Lower leg skin (tissue), 3 donors: Measurements from ENCODE around the gene MYOD1.

Experiments used
- POLR2A ChIP-seq, 2 donors: fragments of 450-650 bp; IDR thresholded peaks; one replicate each; pipeline ENCODE4 v1.6.1; 2016 to 2017; ENCODE audit warnings: antibody characterized with exemption in 2 of 2, mild to moderate bottlenecking in 1 of 2, moderate library complexity in 1 of 2
- TF ChIP-seq, protein P1 (sequence below), 3 donors: fragments of 450-650 bp; IDR thresholded peaks; one replicate each; pipeline ENCODE4 v1.5.1; 2016; ENCODE audit warnings: antibody characterized with exemption in 3 of 3, mild to moderate bottlenecking in 3 of 3, moderate library complexity in 2 of 3

DNA sequence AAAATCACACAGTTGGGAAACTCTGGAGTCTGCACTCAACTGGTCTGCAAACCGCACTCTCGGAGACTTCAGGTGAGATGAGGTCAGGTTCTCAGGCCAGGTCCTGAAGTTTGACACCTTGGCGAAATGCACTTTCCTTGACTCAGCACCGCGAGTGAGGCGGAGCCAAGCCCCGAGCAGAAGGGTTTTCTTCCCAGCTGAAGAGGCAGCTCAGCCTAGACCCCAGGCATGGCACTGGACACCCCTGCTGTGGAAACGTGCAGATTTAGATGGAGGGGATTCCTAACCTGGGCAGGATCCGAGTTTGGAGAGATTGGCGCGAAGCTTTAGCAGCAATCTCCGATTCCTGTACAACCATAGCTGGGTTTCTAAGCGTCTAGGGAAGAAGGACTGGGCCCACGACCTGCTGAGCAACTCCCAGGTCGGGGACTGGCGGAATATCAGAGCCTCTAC is 835 bp upstream of the MYOD1 start:
- TF ChIP-seq, protein P1, sequence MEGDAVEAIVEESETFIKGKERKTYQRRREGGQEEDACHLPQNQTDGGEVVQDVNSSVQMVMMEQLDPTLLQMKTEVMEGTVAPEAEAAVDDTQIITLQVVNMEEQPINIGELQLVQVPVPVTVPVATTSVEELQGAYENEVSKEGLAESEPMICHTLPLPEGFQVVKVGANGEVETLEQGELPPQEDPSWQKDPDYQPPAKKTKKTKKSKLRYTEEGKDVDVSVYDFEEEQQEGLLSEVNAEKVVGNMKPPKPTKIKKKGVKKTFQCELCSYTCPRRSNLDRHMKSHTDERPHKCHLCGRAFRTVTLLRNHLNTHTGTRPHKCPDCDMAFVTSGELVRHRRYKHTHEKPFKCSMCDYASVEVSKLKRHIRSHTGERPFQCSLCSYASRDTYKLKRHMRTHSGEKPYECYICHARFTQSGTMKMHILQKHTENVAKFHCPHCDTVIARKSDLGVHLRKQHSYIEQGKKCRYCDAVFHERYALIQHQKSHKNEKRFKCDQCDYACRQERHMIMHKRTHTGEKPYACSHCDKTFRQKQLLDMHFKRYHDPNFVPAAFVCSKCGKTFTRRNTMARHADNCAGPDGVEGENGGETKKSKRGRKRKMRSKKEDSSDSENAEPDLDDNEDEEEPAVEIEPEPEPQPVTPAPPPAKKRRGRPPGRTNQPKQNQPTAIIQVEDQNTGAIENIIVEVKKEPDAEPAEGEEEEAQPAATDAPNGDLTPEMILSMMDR (IDR thresholded peaks at IDR 0.05), result no peak
- TF ChIP-seq POLR2A (IDR thresholded peaks at IDR 0.05), result no peak
